PFSK-1 (cell line): Measurements from ENCODE around the gene TBX3.

Source experiments
- FOXP2 ChIP-seq: optimal IDR thresholded peaks from 2 replicates; pipeline ENCODE3; 2011; ENCODE audit warnings: borderline replicate concordance, control low read depth, inconsistent platforms; ENCODE audit not compliant: insufficient read depth; ENCODE audit errors: extremely low read length, extremely low read depth
- POLR2AphosphoS5 ChIP-seq: IDR thresholded peaks from 2 replicates; pipeline ENCODE4 v1.6.1; 2012; ENCODE audit warnings: low read depth, mild to moderate bottlenecking, control low read depth, low read length, moderate library complexity
- REST ChIP-seq, 2 experiments: IDR thresholded peaks; 2 replicates each; pipeline versions ENCODE4 v1.6.1 to v1.8.0; 2011 to 2012; ENCODE audit warnings: low read depth in 2 of 2, low read length in 2 of 2, control low read depth in 1 of 2, inconsistent platforms in 1 of 2, mild to moderate bottlenecking in 1 of 2, moderate library complexity in 1 of 2; ENCODE audit not compliant: insufficient read depth in 1 of 2
- SIN3A ChIP-seq: IDR thresholded peaks from 2 replicates; pipeline ENCODE4 v1.6.1; 2012; ENCODE audit warnings: mild to moderate bottlenecking, low read length, moderate library complexity, borderline replicate concordance; ENCODE audit not compliant: insufficient read depth
- TAF1 ChIP-seq: IDR thresholded peaks from 2 replicates; pipeline ENCODE4 v1.6.1; 2012; ENCODE audit warnings: low read length, control low read depth, borderline replicate concordance; ENCODE audit not compliant: insufficient read depth

TBX3 gene

GRCh38 chr12:114665411-114666260 is 18.3 kb downstream of the TBX3 start:
- TF ChIP-seq TAF1 (no peak), REST (IDR thresholded peaks at IDR 0.05; ENCODE audit: insufficient read depth in 1 of 2, low read depth in 2 of 2, low read length in 2 of 2) (no peak), SIN3A (no peak), FOXP2 (no peak), POLR2AphosphoS5 (no peak)

- TF ChIP-seq FOXP2 (no peak), SIN3A (no peak), TAF1 (no peak), POLR2AphosphoS5 (no peak), REST (IDR thresholded peaks at IDR 0.05; ENCODE audit: insufficient read depth in 1 of 2, low read depth in 2 of 2, low read length in 2 of 2) (no peak)
These were observed 19.2 kb downstream of the TBX3 start for GRCh38 chr12:114664651-114665320.

GRCh38 chr12:114662512-114663177 is 21.3 kb downstream of the TBX3 start:
- TF ChIP-seq REST (IDR thresholded peaks at IDR 0.05; ENCODE audit: insufficient read depth in 1 of 2, low read depth in 2 of 2, low read length in 2 of 2) (no peak), SIN3A (no peak), TAF1 (no peak), POLR2AphosphoS5 (no peak), FOXP2 (no peak)

- no peak for TF ChIP-seq FOXP2
- no peak for TF ChIP-seq REST (IDR thresholded peaks at IDR 0.05; ENCODE audit: insufficient read depth in 1 of 2, low read depth in 2 of 2, low read length in 2 of 2)
- no peak for TF ChIP-seq POLR2AphosphoS5
- TF ChIP-seq TAF1: no peak
- TF ChIP-seq SIN3A: no peak
These were observed 22.7 kb downstream of the TBX3 start for GRCh38 chr12:114661245-114661644.
